ENCODE results near the gene CFAP298. TPM values are rescaled to one million over a fixed set of nuclear protein-coding genes. Genes with fewer than 3 reads are reported as not detected.

The CFAP298 gene
- total and polyA plus RNA-seq, 5 donors from 2014 or later = 21.8 to 62.1 (median 54.5) TPM

Other genes starting within 250 kb of the CFAP298 start
- 9.4 TPM for gene URB1, start 219.4 kb downstream of the CFAP298 start, total RNA-seq
- 1 to 10 TPM; 1.5 to 3.2 (median 2.7) TPM for gene URB1, start 219.4 kb downstream of the CFAP298 start, polyA plus RNA-seq
- 8.3 TPM for gene EVA1C, start 199.7 kb downstream of the CFAP298 start, total RNA-seq
- gene EVA1C, start 199.7 kb downstream of the CFAP298 start, polyA plus RNA-seq = 10 to 100 TPM in 2 of 4 donors, 1 to 10 TPM in 2; 6.0 to 10.8 (median 8.9) TPM
- 0.37 TPM for gene TCP10L, start 26.9 kb downstream of the CFAP298 start, total RNA-seq
- gene TCP10L, start 26.9 kb downstream of the CFAP298 start, polyA plus RNA-seq = 1 to 10 TPM in 1 of 4 donors, under 1 TPM in 3; 0.27 to 1.1 (median 0.46) TPM
- gene SYNJ1, start 115.6 kb upstream of the CFAP298 start, total RNA-seq = 25.6 TPM
- 1 to 10 TPM; 4.4 to 6.4 (median 6.2) TPM for gene SYNJ1, start 115.6 kb upstream of the CFAP298 start, polyA plus RNA-seq
- gene PAXBP1, start 159.4 kb upstream of the CFAP298 start, total RNA-seq = 59.7 TPM
- gene PAXBP1, start 159.4 kb upstream of the CFAP298 start, polyA plus RNA-seq = 10 to 100 TPM in 2 of 4 donors, 1 to 10 TPM in 2; 6.1 to 11.2 (median 9.2) TPM